Prostate gland (tissue), 2 donors: Measurements from ENCODE around the gene UNC79.

Experiments
- CTCF ChIP-seq, 4 experiments: fragments of 200-600 bp in 2 of 4; fragments of 450-650 bp in 2 of 4; sonication (generic) in 2 of 4; IDR thresholded peaks; 1 replicate in 3 of 4; 2 replicates in 1 of 4; pipeline ENCODE4 v1.5.1; 2016 to 2019; ENCODE audit warnings: antibody characterized with exemption in 4 of 4, mild to moderate bottlenecking in 2 of 4, moderate library complexity in 2 of 4
- POLR2A ChIP-seq: fragments of 450-650 bp; IDR thresholded peaks from one replicate; pipeline ENCODE4 v1.6.1; 2016; ENCODE audit warnings: antibody characterized with exemption, mild to moderate bottlenecking
- POLR2AphosphoS5 ChIP-seq: sonication (generic); formaldehyde crosslinking; IDR thresholded peaks from one replicate; pipeline ENCODE4 v1.6.1; 2017; ENCODE audit warnings: antibody characterized with exemption

GRCh38 chr14:93753647-93754046 lies 322.9 kb downstream of the UNC79 start:
- TF ChIP-seq CTCF (IDR thresholded peaks at IDR 0.05) = no peak
- no peak for TF ChIP-seq POLR2AphosphoS5
- no peak for TF ChIP-seq POLR2A
